HG02678 (cell line): Measurements from ENCODE around the gene PSIP1.
"Not testable (repeated sequence)": the region's sequence is repeated elsewhere in the genome, so short reads cannot be mapped to it uniquely, and the experiment has no call there.

Experiments used
- ATAC-seq: cut with Tn5 transposase; IDR thresholded peaks from one replicate; pipeline ENCODE4 v1.9.1; 2021; ENCODE audit warnings: mild to moderate bottlenecking, moderate library complexity; ENCODE audit not compliant: unreplicated experiment

Gene PSIP1

DNA sequence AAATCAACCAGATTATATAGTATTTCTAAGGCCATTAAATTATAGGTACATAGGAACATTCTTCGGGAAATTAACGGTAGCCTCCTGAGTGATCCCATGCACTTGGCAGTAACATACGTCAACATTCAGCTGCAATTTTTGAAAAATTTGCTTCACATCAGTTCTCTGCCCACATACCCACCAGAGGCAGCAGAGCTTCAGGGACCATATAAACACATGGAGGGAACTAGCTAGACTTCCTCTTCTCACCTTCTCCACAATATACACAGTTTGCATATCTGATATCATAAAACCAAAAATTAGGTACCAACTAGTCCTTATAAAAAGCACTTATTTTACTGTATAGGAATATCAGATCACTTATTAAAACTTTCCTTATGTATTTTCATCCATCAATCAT, 4.8 kb downstream of the PSIP1 start:
- ATAC-seq = no peak

DNA sequence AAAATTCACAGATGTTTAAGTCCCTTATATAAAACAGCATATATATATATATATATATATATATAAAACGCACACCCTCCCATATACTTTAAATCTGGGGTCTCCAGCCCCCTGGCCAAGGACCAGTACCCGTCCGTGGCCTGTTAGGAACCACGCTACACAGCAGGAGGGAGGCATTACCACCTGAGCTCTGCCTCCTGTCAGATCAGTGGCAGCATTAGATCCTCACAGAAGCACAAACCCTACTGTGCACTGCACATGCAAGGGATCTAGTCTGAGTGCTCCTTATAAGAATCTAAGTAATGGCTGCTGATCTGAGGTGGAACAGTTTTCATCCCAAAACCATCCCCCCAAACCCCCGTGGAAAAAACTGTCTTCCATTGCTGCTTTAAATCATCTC, 9.0 kb downstream of the PSIP1 start:
- no peak for ATAC-seq

DNA sequence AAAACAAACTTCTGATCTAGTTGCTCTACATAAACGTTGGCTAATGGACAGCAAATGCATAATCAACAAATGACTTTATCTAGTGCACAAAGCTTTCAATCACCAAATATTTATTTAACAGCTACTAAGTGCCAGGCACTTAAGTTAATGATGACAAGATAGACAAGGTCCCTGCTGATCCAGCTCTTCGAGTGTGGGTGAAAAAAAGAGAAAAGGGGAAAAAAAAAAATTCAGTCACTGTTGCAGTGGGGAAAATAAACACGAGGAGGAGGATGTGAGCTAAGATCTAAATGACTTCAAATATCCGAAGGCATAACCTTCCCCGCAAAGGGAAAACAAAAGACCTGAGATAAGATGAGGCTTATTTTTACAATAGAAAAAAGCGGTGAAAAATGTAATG, 9.6 kb downstream of the PSIP1 start:
- ATAC-seq = no peak

DNA sequence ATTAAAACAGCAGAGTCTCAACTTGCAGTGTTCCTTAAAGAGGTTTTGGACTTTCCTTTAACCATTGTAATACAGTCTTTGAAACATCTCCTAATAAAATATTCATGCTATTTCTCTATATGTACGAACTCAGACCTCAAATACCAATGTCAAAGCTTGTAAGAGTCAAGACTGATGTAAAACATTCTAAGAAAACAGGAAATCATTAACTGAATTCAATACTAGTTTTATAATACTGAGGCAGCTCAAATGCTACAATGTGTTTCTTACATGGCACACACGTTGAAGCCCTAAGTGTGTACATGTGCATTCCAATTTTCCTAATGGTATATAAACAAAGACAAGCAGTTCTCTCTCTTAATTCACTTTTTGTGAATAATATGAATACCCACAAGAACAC, 11.6 kb downstream of the PSIP1 start:
- ATAC-seq = no peak

DNA sequence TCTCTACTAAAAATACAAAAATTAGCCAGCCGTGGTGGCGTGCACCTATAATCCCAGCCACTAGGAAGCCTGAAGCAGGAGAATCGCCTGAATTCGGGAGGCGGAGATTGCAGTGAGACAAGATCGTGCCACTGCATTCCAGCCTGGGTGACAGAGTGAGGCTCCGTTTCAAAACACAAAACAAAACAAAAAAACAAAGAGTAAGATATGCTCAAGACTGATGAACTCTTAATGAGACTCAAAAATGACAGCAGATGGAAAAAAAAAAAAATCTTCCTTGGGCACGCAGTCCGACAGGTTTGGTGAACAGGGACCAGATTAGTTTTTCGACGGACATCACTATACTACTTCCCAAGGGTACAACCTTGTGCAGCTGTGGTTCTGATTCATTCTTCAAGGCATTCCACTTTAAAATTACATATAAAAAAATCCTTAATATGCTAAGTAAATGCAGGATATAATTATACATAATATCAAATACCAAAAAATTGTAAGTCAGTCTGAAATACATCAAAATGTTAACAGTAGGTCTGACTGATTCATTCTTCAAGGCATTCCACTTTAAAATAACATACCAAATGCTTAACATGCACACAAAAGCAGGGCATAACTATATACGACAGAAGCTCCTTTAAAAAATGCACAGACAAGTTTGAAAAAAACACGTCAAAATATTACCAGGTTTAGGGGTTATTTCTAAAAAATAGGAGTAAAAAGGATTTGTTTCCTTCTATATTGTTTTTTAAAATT, 12.3 kb downstream of the PSIP1 start:
- no peak for ATAC-seq

DNA sequence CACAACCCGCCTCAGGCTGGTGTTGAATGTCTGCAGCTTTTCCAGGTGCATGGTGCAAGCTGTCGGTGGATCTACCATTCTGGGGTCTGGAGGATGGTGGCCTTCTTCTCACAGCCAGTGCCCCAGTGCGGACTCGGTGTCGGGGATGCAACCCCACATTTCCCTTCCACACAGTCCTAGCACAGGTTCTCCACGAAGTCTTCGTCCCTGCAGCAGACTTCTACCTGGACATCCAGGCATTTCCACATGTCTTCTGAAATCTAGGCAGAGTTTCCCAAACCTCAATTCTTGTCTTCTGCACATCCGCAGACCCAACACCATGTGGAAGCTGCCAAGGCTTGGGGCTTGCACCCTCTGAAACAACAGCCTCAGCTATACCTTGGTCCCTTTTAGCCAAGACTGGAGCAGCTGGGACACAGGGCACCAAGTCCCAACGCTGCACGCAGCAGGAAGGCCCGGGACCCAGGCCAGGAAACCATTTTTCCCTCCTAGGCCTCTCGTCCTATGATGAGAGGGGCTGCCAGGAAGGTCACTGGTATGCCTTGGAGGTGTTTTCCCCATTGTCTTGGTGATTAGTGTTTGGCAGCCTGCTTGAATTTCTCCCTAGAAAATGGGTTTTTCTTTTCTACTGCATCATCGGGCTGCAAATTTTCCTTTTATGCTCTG, 18.2 kb downstream of the PSIP1 start:
- ATAC-seq = no peak

DNA sequence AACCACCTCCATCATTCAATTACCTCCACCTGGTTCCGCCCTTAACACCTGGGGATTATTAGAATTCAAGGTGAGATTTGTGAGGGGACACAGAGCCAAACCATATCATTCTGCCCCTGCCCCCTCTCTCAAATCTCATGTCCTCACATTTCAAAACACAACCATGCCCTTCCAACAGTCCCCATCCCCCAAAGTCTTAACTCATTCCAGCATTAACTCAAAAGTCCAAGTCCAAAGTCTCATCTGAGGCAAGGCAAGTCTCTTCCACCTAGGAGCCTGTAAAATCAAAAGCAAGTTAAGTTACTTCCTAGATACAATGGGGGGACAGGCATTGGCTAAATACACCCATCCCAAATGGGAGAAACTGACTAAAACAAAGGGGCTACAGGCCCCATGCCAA, 18.8 kb downstream of the PSIP1 start:
- no peak for ATAC-seq

DNA sequence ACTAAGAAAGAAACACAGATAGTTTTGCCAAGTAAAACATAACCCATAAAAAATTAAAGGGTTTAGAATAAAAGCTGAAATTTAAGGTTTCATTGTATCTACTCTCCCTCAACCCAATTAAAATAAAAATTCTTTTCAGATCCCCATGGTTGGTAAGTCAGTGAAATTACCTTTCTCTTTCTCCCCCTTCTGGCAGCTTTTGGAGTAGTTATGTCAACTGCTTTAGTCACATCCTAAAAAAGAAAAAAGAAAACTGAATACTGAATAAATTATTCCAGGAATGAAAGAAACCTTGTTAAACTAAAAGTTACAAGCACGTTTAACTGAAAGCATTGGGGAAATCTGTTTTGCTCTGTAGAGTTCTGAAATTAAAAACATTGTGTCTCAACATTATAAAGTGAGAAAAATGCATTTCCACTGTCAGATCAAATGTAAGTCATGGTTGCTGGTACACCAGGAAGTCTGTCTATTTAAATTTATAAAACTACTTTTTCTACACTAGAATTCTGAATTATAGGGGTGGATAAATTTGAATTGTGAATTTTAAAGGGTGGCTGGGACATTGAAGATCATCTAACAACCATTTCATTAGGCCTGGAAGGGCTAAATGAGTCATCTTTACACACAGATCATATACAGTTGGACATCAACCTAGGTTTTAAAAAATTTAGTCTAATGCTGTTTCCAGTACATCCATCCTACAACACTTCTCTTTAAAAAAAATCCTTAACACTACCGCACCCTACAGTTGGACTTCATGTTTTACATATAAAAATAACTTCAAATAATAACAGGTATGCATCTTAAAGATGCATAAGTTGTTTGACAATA, 24.7 kb downstream of the PSIP1 start:
- ATAC-seq = no peak

DNA sequence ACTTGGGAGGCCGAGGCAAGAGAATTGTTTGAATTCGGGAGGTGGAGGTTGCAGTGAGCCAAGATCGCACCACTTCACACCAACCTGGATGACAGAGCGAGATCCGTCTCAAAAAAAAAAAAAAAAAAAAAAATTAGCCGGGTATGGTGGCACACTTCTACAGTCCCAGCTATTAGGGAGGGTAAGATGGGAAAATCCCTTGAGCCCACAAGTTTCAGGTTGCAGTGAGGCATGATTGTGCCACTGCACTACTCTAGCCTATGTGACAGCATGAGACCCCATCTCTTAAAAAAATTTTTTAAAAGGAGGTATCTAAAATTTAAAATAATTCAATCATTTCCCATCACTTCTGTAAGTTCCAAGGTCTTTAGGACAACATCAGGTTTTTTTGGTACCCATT, 26.0 kb downstream of the PSIP1 start:
- ATAC-seq = no peak

DNA sequence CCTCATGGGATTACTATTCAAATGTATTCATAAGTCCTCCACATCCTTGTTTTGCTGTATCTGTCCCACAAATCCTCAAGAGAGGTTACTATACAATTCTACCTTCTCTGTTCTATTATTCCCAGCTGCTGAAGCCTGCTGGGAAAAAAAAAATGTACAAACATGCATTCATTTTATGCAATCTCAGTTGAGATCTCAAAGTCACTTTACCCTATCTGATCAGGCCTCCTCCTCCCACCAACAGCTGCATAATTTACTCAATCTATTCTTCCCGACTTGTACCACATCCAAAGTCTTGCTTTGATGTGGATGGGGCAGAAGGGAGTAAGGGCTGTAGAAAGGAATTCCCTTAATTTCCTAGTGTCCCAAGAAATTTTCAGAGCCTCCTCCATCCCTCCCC, 28.6 kb downstream of the PSIP1 start:
- no peak for ATAC-seq

DNA sequence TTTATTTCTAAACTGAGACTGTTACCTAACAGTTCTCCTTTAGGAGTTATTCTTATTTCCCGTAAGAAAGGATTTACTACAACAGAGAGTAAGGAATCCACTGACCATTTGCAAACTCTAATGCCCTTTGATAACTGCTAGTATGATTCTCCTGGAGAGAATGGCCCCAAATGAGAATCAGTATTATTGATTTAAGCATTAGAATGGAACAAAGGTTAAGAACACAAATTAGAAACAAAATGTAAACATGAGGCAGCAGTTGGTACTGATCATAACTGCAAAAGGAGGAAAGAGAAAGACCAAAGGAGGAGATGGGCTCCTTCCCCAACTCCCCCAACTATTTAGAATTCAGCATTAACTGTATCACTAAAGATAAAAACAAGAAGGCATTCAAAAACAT, 30.7 kb downstream of the PSIP1 start:
- ATAC-seq = no peak

DNA sequence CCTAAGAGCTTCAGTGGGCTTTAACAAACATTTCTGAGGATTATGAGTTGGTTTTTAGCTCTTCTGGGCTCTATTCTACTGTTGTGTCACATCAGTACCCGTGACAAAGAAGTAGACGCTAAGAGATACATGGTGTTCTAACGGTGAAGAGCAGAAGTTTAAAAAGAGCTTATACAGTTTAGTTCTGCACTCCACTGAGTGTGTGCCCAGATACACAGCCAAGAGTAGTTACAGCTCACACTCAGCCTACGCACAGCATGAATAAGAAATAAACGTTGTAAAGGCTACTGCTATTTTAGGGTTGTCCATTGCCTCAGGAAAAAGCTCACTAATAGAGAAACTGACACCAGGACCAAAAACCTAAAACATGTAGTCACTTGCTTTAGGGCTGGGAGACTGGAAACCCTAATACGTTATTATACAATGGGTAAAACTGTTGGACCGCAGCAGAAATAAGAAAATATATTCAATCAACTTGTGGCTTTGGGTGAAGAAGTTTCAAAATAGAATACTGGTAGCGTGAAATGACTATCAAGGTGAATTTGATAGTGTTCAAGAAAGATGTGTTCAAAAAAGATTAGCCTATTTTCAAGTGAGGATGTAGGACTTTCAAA, 34.7 kb downstream of the PSIP1 start:
- no peak for ATAC-seq

DNA sequence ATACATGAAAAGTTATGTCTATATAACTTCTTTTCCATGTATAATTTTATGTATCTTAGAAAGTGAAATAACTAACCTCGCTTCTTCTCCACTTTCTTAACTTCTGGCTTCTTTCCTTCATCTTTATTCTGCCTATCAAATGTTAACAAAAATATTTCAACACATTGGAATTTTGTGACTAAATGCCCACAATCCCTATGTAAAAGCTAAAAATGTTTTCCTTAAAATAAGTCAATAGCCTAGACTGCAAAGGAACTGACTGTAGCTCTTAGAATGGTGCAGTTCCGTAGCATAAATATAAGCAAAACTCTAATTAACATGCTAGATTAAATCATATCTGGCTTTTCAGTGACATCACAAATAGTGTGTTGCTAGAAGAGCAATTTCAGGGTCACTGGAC, 40.9 kb downstream of the PSIP1 start:
- ATAC-seq = no peak

DNA sequence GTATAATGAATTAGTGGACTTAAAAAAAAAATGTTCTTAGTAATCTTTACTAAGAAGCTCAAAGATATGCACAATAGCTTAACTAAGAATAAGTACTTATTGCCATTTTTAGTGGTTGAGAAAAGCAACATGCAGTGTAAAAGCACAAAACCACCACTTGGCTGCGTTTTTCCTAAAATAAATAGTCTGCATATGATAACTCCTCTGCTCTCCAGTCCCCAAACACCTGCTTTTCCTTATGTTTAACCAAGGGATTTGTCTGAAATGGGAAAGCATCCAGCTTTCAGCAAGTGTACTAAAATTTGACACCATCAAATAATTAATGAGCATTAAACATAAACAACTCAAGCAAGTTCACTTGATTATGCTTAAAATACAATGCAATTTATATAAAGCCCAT, 41.4 kb downstream of the PSIP1 start:
- ATAC-seq = no peak

DNA sequence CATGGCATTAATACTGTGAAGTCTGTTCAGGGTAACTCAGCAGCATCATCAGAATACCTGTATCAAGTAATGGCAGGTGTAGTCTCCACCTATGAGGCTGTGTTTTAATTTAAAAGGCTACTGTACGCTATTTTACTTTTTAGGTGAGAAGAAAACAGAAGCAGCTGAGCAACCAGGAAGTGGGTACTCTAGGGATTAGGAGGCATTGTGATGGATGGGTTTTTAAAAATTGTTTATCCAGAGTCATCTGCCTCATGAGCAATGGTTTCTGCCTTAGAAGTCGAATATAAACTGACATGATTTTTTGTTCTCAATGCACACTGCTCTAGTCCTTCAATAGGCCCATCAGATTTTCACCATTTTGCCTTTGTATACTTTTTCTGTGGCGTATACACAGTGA, 42.6 kb downstream of the PSIP1 start:
- no peak for ATAC-seq

DNA sequence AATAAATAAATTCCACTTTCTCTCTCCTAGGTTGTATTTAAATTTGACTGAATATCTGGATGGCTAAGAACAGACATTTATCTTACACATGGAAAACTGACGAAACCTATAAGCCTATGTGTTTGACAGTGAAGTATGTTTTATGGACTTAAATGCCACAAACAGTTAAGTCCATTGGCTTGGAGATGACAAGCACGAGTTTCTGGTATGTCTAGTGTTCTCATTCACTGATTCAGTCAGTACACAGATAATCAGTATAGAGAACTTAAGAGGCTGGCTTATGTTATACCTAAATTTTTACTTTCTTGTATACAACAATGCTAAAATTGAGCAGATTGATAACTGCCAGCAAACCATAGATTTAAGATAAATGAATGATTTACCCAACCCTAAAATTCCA, 49.2 kb downstream of the PSIP1 start:
- no peak for ATAC-seq

DNA sequence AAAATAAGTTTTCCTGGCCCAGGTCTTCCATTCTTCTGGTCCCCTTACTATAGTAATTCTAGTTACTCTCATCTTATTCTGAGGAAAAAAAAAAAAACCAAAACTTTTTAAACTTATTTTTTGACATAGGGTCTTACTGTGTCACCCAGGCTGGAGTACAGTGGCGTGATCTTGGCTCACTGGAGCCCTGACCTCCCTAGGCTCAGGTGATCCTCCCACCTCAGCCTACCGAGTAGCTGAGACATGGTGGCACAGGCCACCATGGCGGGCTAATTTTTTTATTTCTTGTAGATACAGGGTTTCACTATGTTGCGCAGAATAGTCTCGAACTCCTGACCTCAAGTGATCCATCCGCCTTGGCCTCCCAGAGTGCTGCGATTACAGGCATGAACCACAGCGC, 49.7 kb downstream of the PSIP1 start:
- no peak for ATAC-seq

DNA sequence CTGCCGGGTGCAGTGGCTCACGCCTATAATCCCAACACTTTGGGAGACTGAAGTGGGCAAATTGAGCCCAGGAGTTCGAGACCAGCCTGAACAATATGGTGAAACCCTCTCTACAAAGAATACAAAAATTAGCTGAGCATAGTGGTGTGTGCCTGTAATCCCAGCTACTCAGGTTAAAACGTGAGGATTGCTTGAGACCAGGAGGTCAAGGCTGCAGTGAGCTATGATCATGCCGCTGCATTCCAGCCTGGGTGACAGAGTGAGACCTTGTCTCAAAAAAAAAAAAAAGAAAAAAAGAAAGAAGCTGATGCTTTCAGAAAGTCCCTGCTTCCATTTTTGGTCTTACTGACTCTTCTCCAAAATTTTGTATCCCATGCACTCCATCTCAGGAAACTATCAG, 56.8 kb downstream of the PSIP1 start:
- ATAC-seq = no peak

DNA sequence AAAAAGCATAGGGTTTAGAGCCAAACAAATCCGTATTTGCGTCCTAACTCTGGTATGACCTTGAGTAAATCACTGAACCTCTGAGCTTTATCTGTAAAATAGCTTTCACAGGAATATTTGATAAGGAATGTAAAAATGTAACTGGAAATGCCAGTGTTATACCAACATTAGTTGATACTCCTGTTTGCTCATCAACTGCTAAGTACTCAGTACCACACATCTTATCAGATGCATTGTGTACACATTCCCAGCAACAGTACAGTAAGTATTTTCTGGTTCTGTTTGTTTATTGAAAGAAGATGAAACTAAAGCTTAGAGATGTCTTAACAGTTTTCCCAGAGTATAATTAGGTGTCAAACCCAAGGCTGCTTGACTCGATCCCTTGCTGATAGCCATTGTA, 66.6 kb downstream of the PSIP1 start:
- no peak for ATAC-seq

DNA sequence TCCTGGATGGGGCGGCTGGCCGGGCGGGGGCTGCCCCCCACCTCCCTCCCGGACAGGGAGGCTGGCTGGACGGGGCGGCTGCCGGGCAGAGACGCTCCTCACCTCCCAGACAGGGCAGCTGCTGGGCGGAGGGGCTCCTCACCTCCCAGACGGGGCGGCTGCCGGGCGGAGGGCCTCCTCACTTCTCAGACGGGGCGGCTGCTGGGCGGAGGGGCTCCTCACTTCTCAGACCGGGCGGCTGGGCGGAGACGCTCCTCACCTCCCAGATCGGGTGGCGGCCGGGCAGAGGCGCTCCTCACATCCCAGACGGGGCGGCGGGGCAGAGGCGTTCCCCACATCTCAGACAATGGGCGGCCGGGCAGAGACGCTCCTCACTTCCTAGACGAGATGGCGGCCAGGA, 68.5 kb downstream of the PSIP1 start:
- not testable (repeated sequence) for ATAC-seq

DNA sequence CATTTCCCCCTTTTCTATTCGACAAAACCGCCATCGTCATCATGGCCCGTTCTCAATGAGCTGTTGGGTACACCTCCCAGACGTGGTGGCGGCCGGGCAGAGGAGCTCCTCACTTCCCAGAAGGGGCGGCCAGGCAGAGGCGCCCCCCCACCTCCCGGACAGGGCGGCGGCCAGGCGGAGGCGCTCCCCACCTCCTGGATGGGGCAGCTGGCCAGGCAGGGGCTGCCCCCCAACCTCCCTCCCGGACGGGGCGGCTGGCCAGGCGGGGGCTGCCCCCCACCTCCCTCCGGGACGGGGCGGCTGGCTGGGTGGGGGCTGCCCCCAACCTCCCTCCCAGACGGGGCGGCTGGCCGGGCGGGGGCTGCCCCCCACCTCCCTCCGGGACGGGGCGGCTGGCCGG, 68.9 kb downstream of the PSIP1 start:
- not testable (repeated sequence) for ATAC-seq

DNA sequence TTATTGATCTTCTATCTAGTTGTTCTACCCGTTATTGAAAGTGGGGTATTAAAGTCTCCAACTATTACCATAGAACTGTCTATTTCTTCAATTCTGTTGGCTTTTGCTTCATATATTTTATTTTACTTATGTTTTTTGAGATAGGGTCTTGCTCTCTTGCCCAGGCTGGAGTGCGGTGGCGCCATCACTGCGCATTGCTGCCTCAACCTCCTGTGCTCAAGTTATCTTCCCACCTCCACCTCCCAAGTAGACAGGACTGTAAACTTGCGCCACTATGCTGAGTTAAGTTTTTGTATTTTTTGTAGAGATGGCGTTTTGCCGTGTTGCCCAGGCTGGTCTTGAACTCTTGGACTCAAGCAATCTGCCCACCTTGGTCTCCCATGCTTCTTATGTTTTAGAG, 71.9 kb downstream of the PSIP1 start:
- ATAC-seq = no peak
